Heart left ventricle (tissue), 16 donors: ENCODE results near the gene LRRC63. TPM values are rescaled to one million over a fixed set of nuclear protein-coding genes. Genes with fewer than 3 reads are reported as not detected.

Source experiments
- ATAC-seq, 4 donors: fragments of 200-7000 bp; cut with Tn5 transposase; one replicate each; pipeline ENCODE4 v1.9.1; 2020 to 2022; ENCODE audit warnings: moderate library complexity in 4 of 4, mild to moderate bottlenecking in 3 of 4, moderate number of reproducible peaks in 1 of 4
- DNase-seq, 5 donors: peaks; one replicate each; pipeline ENCODE4 v3.0.0-alpha.2; 2020
- H3K27ac ChIP-seq, 12 donors: fragments of 200-600 bp; sonication (generic) in 4 of 12; one replicate each; pipeline versions ENCODE4 v1.5.0 to v1.8.0; 2016 to 2022; ENCODE audit warnings: mild to moderate bottlenecking in 2 of 12
- H3K27me3 ChIP-seq, 9 donors: fragments of 200-600 bp; sonication (generic) in 2 of 9; one replicate each; pipeline versions ENCODE4 v1.5.1 to v1.8.0; 2016 to 2022; ENCODE audit warnings: mild to moderate bottlenecking in 3 of 9
- H3K36me3 ChIP-seq, 9 donors: fragments of 200-600 bp; sonication (generic) in 2 of 9; one replicate each; pipeline versions ENCODE4 v1.5.0 to v1.8.0; 2018 to 2022; ENCODE audit warnings: mild to moderate bottlenecking in 2 of 9
- H3K4me1 ChIP-seq, 12 donors: fragments of 200-600 bp; sonication (generic) in 4 of 12; one replicate each; pipeline versions ENCODE4 v1.5.0 to v1.8.0; 2016 to 2022; ENCODE audit warnings: mild to moderate bottlenecking in 3 of 12
- H3K4me3 ChIP-seq, 12 donors: fragments of 200-600 bp; sonication (generic) in 4 of 12; one replicate each; pipeline versions ENCODE4 v1.5.0 to v1.8.0; 2017 to 2022; ENCODE audit warnings: mild to moderate bottlenecking in 9 of 12, moderate library complexity in 4 of 12
- H3K9me3 ChIP-seq, 12 donors: fragments of 200-600 bp; sonication (generic) in 4 of 12; one replicate each; pipeline versions ENCODE4 v1.5.0 to v1.8.0; 2016 to 2022; ENCODE audit warnings: mild to moderate bottlenecking in 1 of 12
- CTCF ChIP-seq, 12 donors: fragments of 200-600 bp; sonication (generic) in 4 of 12; IDR thresholded peaks; one replicate each; pipeline versions ENCODE4 v1.5.0 to v1.8.0; 2018 to 2022; ENCODE audit warnings: antibody characterized with exemption in 12 of 12, mild to moderate bottlenecking in 5 of 12
- POLR2A ChIP-seq, 2 donors: fragments of 450-650 bp; IDR thresholded peaks; one replicate each; pipeline ENCODE4 v1.6.1; 2017; ENCODE audit warnings: antibody characterized with exemption in 2 of 2, mild to moderate bottlenecking in 2 of 2, moderate library complexity in 2 of 2
- WGBS, 4 donors: extraction: QIAGEN DNeasy Blood & Tissue Kit in 2 of 4; methylation state at CpG; one replicate each; pipeline versions ENCODE4 v1.1.5 to v1.1.7; 2013 to 2018; 5-methylcytosine and 5-hydroxymethylcytosine counted together
- intact Hi-C, 10 donors: fragments of 100-400 bp; cut with DNase I; formaldehyde crosslinking; loops; one replicate each; pipeline versions ENCODE4 v1.11.1 to v1.14.2; 2022
- polyA plus RNA-seq, 2 donors: library from polyadenylated mRNA; stranded (reverse); fragments of 200-250 nt; gene quantifications; one replicate each; pipeline ENCODE4 v1.2.3, GENCODE V29; 2013
- total RNA-seq, 9 donors: library from RNA; depleted of rRNA in 2 of 9; stranded (reverse); fragments of >200 nt in 2 of 9; fragmentation: NEBNext Ultra II Directional in 3 of 9; extraction: Animal tissue kit (Norgen Biotek cat#: 25700) in 3 of 9; gene quantifications; one replicate each; pipeline versions ENCODE4 v1.1.0 to v1.2.4, GENCODE V29; 2016 to 2023
- donor health status: ischemic (EF 13 %, LVEDD 7.1; RV severe dilation, severe dysfunction).
- donor health status: healthy with polysubstance abuse.
- donor health status: DM: no; HTN: yes; CAD: no.
- donor health status: DM: no; HTN: no; CAD: no.
- donor health status: ischemic (EF 25% LVEDD 6.9; RV normal size, moderate dysfunction).
- donor health status: ischemic (EF 25% LVEDD 5.7; RV mildly dilated, moderate dysfunction).
- donor health status: healthy.
- donor health status: DM: yes; HTN: yes; CAD: no.
- donor health status: ischemic (EF 35%, LVEDD 5.7; RV mildly dilated, moderate dysfunction).
- donor health status: nonischemic (EF 11% LVEDD 7.7; RV severe dilation, severe dysfunction).
- donor health status: DM: yes; HTN: yes; CAD: no.
- donor health status: PGD.
- donor health status: ischemic (EF 29% LVEDD 5.4; RV normal size, mild dysfunction).
- donor health status: nonischemic (EF 23%, LVEDD 6.1; RV moderate dilation, normal function).

LRRC63 gene
- total and polyA plus RNA-seq, 11 donors, result 0.14 to 0.48 TPM; not detected in 9

GRCh38 chr13:46324976-46325375, 113.2 kb downstream of the LRRC63 start:
- ATAC-seq (no peak), DNase-seq (no peak)
- intact Hi-C loops, result no loop called here
- peaks cover 0 to 12% (median 0%) of the 10 kb centered on the region in 12 donors for H3K4me1 ChIP-seq
- H3K36me3 ChIP-seq, result no peaks in the 10 kb centered on the region
- no peak overlapping the region for H3K27ac ChIP-seq
- TF ChIP-seq POLR2A (IDR thresholded peaks at IDR 0.05) (no peak), CTCF (IDR thresholded peaks at IDR 0.05) (no peak)
- H3K27me3 ChIP-seq, result peaks cover 0 to 18% (median 0%) of the 10 kb centered on the region in 9 donors
- no peak overlapping the region for H3K4me3 ChIP-seq
- WGBS, 4 donors, result 79 to 89% (median 80%) methylated on average over 5 of the region's 5 CpGs
- no peaks in the 10 kb centered on the region for H3K9me3 ChIP-seq

Other genes starting within 250 kb of the LRRC63 start
- gene ZC3H13, start 159.2 kb upstream of the LRRC63 start, total RNA-seq, result 10 to 100 TPM; 19.4 to 53.3 (median 38.8) TPM
- gene ZC3H13, start 159.2 kb upstream of the LRRC63 start, polyA plus RNA-seq, result 10 to 100 TPM; 14.6 to 18.4 TPM
- gene CPB2, start 106.9 kb upstream of the LRRC63 start, total RNA-seq, result not detected
- gene CPB2, start 106.9 kb upstream of the LRRC63 start, polyA plus RNA-seq, result not detected
- gene LCP1, start 29.8 kb upstream of the LRRC63 start, total RNA-seq, result 100 to 1,000 TPM in 1 of 9 donors, 10 to 100 TPM in 5, 1 to 10 TPM in 3; 5.6 to 230 (median 11.8) TPM
- 1 to 10 TPM; 1.9 to 8.7 TPM for gene LCP1, start 29.8 kb upstream of the LRRC63 start, polyA plus RNA-seq
- 1 to 10 TPM in 2 of 9 donors, under 1 TPM in 6, not detected in 1; 0.25 to 5.9 (median 0.51) TPM for gene RUBCNL, start 175.3 kb downstream of the LRRC63 start, total RNA-seq
- gene RUBCNL, start 175.3 kb downstream of the LRRC63 start, polyA plus RNA-seq, result under 1 TPM; 0.29 to 0.42 TPM